Caki2 (cell line): ENCODE results near the gene FTH1. TPM values are rescaled to one million over a fixed set of nuclear protein-coding genes. Genes with fewer than 3 reads are reported as not detected.
"Not testable (repeated sequence)": the region's sequence is repeated elsewhere in the genome, so short reads cannot be mapped to it uniquely, and the experiment has no call there.

Experiments used
- DNase-seq: peaks from one replicate; pipeline ENCODE4 v3.0.0-alpha.2; 2015; ENCODE audit warnings: low read depth
- in situ Hi-C: cut with HindIII; loops from 2 replicates; pipeline ENCODE4 v1.10.0; 2016; ENCODE audit warnings: low sequenced_read_pairs, low pct_unique_long_range_greater_than_20kb, mixed read lengths
- total RNA-seq: library from RNA; depleted of rRNA; stranded (reverse); fragments of >200 nt; shearing (Covaris generic); gene quantifications from 2 replicates; pipeline ENCODE4 v1.2.3, GENCODE V29; 2014; ENCODE audit warnings: low replicate concordance; rRNA removed

Gene FTH1
- total RNA-seq, result 2,721 and 2,840 TPM in 2 replicates

DNA sequence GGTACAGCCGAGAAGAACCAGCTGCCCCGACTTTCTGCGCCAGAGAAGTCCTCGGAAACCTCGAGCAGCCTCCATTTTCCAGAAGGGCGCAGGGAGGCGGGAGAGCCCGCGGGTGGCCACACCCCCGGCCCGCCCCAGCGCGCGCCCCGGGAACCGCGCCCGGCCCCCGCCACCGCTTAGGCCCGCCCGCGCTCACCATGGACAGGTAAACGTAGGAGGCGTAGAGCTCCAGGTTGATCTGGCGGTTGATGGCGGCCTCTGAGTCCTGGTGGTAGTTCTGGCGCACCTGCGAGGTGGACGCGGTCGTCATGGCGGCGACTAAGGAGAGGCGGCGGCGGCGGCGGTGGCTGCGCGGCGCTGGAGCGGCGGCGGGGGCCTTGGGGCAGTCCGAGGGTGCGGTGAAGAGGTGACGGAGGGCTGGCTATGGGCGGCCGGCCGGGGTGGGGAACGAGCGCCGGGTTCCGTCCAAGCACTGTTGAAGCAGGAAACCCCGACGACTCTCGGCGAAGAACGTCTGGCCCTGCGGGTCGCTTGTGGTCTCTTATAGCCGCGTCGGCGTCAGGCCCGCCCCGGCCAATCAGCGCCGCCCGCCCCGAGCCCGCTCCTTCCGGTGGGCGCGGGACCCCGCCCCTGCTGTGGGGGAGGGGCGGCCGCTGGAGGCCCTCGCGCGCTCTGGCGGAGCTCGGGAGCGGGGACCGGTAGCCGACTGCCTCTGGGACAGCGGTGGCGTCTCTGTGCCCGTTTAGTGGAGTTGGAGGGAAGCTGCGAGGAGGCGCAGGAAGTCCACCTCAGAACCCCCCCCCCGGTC is at the start of gene FTH1:
FTH1 (minus strand) TSS at position 519 of the 808 bp plus-strand sequence; CDS start at position 310, 209 bp downstream.
- peak; percentile 89 for DNase-seq
- in situ Hi-C loops, result no loop called here

DNA sequence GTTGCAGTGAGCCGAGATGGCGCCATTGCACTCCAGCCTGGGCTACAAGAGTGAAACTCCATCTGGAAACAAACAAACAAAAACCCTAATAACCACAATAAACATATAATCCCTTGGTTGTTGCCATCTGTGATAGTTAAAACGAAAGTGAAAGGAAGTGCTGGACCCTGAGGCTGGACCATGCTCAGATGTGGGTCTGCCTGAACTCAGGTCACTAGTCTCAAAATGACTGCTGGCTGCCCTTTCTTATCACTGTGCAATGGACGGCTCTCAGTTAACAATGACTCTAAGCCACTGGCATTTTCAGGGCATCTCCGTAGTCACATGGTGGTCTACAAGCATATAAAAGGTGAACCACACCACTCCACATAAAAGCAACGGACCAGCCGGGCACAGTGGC is 48.2 kb upstream of the FTH1 start:
- DNase-seq, result no peak
- in situ Hi-C loops, result no loop called here

DNA sequence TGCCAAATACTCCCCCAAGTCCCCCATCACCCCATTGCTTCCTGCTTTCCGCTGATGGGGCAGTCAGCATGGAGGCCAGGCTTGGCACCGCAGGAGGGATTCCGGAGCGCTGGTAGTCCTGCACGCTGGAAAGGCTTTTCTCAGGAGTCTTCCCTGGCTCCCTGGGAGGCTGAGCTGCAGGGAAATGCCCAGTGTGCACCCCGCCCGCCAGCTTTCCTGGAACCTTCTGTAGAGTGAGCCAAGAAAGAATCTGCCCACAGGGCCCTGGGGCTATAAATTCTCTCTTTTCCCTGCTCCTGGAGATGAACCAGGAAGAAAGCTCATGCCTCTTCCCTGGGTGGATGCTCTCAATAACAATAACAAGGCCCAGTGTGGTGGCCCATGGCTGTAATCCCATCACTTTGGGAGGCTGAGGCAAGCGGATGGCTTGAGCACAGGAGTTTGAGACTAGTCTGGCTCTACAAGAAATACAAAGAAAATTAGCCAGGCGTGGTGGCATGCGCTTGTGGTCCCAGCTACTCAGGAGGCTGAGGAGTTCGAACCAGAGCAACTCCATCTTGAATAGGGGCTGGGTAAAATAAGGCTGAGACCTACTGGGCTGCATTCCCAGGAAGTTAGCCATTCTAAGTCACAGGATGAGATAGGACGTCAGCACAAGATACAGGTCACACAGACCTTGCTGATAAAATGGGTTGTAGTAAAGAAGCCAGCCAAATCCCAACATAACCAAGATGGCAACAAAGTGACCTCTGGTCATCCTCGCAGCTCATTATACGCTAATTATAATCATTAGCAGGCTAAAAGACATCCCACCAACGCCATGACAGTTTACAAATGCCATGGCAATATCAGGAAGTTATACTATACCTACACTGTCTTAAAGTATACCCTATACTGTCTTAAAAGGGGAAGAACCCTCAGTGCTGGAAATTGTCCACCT is 46.4 kb upstream of the FTH1 start:
- peak; percentile 91 for DNase-seq
- in situ Hi-C loops, result no loop called here

DNA sequence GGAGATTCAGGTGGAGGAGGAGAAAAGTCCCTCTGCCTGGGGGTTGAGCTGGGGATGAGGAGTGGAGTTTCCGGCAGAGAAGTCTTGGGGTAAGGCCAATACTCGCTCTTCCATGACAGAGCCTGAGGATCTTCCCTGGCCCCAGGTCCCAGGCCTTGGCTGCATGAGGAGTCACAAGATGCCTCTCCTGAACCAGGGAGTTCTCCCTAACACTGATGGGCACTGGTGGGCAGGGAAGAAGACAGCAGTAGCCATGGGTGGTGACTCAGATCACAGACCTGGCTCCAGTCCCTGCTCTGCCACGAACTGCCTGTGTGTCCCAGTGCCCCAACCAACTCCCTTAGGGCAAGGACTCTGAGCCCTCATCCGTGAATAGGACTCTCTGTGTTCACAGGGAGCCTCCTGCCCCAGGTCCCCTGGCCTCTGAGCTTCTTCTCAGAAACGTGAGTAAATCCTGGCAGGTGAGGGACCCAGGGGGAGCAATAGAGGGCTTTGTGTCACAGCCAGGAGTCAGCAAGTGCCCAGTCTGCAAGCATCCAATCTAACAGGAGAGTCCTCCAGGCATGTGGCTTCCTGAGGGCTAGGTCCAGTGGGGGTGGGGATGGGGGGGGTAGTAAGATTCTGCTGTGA is 45.5 kb upstream of the FTH1 start:
- peak; percentile 97 for DNase-seq
- in situ Hi-C loops, result no loop called here

DNA sequence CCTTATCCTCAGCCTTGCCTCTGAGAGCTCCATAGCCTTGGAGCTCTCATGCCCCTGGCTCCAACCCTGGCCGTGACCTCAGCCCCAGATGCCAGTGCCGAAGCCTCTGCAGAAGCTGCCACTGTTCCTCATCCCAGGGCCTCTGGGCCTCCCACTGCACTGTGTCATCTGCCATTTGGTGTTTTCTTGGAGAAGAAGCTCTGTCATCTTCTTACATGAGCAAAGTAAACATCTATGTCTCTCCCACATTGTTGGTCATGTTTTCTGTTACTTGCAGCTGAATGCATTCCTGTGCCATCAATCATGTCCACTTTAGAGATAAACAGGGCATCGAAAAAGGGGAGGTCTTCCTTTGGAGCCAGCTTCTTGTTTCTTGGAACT is 45.0 kb upstream of the FTH1 start:
- no peak for DNase-seq
- in situ Hi-C loops, result no loop called here

DNA sequence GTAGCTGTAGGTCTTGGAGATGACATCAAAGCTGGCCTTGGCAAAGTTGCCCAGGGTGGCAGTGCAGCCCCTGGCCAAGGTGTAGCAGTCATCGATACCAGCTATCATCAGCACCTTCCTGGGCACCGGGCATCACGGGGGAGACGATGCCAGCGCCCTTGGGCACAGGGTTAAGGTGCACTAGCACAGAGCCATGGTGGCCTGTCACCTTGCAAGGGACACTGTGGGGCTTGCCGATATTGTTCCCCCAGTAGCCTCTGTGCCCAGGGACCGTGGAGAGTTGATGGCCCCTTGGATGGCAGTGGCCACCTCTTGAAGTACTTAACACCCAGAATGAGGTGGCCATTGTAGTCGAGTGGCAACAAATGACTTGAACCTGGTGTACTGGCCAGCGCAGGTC is 44.4 kb upstream of the FTH1 start:
- DNase-seq, result no peak
- in situ Hi-C loops, result no loop called here

DNA sequence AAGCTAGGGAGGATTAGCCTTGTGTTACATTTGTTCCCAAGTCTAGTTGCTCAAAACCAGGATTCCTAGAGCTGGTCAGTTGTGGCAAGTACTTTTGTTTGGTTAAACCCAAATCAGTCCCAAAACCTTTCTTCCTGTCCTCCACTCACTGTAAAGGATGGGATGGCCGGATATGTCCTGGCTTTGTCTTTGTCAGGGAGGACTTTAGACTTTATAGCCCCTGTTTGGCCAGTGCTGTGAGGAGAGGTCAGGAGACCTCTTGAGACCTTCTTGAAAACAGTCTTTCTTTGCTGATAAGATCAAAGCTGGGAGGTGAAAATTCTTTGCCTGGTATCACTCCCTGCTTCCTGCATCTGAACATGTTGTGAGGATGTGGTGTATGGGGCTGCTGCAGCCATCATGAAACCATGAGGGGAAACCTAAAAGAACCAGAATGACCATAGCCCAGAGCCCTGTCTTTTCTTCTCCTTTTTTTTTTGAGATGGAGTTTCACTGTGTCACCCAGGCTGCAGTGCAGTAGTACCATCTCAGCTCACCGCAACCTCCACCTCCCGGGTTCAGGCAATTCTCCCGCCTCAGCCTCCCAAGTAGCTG is 43.6 kb upstream of the FTH1 start:
- DNase-seq, result no peak
- in situ Hi-C loops, result no loop called here

DNA sequence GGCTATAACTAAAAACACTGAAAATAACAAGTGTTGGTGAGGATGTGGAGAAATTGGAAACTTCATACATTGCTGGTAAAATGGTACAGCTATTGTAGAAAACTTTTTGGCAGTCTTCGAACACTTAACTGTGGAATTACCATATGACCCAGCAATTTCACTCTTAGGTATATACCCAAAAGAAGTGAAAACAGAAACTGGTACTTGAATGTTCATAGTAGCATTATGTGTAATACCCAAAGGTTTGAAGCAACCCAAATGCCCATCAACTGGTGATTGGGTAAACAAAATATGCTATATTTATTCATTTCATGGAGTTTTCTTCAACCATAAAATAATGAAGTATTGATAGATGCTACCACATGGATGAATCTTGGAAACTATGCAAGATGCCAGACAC is 40.8 kb upstream of the FTH1 start:
- in situ Hi-C loops, result no loop called here
- no peak for DNase-seq

DNA sequence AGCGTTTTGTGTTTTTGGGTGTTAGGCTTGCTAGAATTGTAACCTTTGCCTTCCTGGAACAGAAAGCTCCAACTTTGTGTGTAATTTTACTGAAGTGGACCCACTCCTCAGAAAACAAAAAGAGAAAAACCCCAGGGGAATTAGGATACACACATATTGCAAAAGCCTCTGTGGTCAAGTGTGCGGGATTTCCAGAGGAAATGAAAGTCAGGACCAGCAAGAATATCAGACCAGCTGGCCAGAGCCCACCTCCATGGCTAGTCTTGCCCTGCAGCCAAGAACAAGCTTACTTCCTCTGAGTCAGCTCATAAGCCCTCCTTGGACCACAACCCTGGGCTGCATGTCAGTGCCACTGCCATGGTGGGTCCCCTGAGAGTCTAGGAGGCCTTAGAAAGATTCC is 37.0 kb upstream of the FTH1 start:
- in situ Hi-C loops, result no loop called here
- DNase-seq, result no peak

DNA sequence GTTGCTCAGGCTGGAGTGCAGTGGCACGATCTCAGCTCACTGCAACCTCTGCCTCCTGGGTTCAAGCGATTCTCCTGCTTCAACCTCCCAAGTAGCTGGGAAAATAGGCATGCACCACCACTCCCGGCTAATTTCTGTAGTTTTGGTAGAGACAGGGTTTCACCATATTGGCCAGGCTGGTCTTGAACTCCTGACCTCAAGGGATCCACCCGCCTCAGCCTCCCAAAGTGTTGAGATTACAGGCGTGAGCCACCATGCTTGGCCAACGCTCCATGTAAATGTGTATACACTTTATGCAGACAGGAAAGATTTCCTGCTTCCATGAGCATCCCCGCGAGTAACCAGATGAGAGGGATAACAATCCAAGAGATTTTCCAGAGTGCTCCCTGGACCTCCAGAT is 34.8 kb upstream of the FTH1 start:
- in situ Hi-C loops, DNase-seq: not testable (repeated sequence)

DNA sequence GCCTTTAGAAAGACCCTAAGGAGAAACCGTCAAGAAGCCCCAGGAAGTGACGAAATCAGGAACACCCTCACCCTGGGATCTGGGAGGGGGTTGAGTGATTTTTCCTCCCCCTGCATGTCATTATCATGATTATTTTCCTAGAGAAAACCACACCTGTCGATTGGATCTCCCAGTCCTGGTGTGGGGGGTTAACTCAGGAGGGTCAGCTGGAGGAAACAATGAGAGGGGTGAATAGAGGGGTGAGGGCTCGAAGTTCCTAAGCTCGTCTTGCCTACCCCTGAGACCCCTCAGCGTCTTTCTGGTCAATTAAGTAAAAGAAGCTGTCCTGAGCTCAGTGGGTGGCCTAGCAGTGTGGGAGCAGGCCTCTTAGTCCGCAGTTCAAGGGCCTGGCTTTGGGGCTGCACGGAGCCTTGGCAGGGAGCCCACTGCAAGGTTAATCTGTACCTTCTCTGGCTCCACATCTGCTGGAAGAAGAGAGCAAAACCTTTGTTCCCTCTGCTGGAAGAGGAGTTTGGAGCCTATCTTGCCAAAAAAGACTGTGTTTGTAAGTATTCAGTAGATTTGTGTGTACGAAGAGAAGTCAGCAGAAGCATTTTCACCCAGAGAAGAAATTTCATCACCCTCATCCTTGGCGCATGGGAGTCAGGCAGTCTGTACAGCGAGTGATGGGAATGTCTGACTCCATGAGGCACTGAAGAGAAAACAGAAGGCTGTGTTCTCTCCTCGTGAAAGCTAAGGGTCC is 34.2 kb upstream of the FTH1 start:
- DNase-seq, result peak; percentile 45
- in situ Hi-C loops, result no loop called here

DNA sequence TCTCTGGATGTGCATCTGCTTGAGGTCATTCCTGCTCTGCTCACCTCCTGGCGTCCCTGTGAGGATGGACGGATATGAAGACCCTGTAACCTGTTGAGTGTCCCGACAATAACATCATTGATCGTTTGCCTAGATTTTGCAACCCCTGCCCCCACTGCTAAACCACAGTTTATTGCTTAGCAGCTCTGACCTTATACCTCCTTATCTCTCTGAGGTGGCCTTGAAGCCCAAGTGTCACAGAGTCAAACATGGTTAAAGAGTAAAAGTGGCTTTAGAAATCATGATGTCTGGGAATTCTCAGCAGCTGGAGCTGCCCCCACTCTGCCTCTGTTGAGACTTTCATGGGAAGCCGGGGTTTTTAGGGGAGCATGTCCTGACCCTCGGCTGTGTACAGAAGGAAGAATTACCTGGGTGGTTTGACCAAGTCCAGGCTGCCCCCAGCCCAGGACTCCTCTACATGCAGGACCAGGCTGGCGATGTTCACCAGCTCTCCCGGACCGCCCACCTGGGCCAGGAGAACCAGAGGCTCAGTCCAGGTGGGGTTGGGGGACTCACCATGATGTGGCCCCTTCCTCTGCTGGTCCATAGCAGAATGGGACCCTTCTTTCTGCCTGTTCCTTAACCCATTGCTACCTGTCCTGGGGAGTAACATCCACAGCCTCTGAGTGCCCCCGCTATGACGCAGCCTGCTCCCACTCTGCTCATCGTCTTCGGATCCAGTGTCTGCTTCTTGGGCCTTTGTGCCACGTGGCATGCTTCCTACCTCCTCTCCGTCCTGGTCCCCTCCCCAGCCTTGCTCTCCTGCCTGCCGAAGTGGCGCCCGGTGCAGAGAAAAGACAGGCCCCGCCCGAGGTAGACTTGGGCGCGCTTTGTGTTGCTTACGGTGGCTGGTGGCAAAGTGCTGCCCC is 33.4 kb upstream of the FTH1 start:
- in situ Hi-C loops, result no loop called here

DNA sequence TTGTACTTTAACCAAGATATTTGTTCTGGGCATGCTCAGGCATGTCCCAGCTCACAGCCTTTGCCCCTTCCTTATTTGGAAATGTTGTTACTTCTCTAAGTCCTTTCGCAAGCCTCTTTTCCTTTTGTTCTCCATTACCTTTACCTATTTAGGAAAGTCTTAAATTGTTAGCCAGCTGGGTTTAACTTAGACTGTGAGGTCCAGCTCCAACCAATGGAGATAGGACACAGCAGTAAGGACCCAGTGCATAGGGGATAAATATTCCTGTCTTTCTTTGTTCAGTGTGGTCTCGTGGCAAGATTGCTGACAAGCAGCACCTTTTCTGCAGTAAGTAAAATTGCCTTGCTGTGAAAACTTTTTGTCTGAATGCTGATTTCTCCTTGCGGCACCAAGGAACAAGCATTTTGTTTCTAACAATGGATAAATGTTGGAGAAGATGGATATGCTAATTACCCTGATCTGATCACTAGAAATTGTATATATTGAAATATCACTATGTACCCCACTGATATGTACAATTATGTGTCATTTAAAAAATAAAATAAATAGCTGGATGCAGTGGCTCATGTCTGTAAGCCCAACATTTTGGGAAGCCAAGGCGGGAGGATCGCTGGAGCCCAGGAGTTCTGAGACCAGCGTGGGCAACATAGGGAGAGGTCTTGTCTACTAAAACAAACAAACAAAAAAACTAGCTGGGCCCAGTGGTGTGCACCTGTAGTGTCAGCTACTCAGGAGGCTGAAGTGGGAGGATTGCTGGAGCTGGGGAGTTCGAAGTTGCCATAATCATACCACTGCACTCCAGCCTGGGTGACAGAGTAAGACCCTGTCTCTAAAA is 31.9 kb upstream of the FTH1 start:
- no peak for DNase-seq
- in situ Hi-C loops, result no loop called here

More for the DNA sequence above, 33.4 kb upstream of the FTH1 start:
- DNase-seq, result no peak

DNA sequence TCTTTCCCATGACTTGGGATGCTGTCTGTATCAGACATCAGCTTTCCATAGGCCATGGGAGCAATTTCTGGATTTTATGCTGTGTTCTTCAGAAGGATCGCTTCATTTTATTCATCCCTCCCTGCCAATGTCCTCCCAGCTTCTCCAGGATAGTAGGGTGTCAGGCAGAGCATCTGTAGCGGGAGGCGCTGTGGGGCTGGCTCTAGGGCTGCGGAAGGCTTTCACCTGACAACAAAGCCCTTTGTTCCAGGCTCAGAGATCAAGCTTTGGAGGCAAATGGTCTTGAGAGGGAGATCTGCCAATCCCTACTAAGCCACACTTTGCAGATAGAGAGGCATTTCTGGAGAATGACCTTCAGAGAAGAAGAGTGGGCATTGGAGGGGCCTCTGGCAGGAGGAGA is 29.5 kb upstream of the FTH1 start:
- no peak for DNase-seq
- in situ Hi-C loops, result no loop called here

DNA sequence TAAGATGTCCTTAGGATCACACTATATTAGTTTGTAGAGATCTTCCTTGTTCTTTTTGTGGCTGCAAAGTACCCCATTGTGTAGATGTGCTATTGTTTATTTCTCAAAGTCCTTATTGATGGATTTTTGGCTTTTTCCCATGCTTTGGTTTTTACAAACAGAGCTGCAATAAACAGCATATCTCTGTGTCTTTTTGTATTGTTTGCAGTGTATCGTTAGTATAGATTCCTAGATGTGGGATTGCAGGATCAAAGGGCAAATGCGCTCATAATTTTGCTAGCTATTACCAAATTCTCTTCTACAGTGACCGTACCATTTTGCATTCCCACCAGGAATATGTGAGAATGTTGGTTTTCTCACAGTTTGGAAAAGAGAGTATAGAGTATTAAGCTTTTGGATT is 27.5 kb upstream of the FTH1 start:
- in situ Hi-C loops, result no loop called here
- DNase-seq, result no peak

DNA sequence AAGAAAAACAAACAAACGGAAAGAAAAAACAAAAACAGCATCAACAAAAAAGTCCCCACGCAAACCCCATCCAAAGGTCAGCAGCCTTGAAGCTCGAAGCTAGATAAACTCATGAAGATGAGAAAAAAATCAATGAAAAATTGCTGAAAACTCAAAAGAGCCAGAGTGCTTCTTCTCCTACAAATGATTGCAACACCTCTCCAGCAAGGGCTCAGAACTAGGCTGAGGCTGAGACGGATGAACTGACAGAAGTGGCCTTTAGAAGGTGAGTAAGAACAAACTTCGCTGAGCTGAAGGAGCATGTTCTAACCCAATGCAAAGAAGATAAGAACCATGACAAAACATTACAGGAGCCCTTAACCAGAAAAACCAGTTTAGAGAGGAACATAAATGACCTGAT is 18.4 kb upstream of the FTH1 start:
- in situ Hi-C loops, result no loop called here
- no peak for DNase-seq
